Effector CD4-positive, alpha-beta T cell (primary cell): Measurements from ENCODE around the gene PRH2. TPM values are rescaled to one million over a fixed set of nuclear protein-coding genes. Genes with fewer than 3 reads are reported as not detected.

Experiments
- DNase-seq: peaks from one replicate; pipeline ENCODE4 v3.0.0-alpha.2; 2020
- total RNA-seq: gene quantifications from one replicate; lab custom pipeline; 2026; lab: John Stamatoyannopoulos, UW

The PRH2 gene
- not detected for total RNA-seq

GRCh38 chr12:10928746-10929286 lies at the start of gene PRH2:
TSS of gene PRH2 (plus strand) at chr12:10929236. CDS start at chr12:10929274, 38 bp downstream.
- DNase-seq = no peak

DNA sequence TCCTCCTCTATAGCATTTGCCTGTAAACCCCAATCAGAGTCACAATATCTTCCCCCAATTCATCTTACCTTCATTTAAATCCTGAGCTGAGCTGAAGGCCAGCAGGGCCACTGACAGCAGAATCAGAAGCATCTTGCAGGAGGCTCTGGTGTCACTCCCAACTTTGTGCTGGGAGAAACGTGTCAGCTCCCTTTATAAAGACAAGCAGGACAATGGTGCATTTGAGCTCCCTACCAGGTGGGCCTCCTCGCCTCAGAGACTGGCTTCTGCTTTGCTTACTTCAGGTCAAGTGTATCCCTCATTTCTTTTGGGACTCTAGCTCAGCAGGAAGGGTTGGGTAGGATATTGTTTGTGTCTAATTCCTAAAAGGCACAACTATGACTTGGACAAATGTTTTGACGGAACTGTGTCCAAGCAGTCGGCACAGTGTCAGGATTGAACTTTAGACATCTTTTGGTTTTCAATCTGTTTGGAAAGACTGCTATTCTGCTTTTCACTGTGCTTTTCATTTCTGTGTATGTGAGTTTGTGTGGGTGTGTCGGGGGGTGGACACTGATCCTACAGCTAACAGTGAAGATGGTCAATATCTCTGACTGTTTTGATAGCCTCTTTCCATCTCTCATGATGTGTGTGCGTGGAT lies 44.8 kb upstream of the PRH2 start, which contains the start of gene PRH1:
Gene PRH1 (minus strand): TSS at position 170 of the 640 bp plus-strand sequence. CDS start 38 bp downstream, at position 132.
- DNase-seq = no peak

DNA sequence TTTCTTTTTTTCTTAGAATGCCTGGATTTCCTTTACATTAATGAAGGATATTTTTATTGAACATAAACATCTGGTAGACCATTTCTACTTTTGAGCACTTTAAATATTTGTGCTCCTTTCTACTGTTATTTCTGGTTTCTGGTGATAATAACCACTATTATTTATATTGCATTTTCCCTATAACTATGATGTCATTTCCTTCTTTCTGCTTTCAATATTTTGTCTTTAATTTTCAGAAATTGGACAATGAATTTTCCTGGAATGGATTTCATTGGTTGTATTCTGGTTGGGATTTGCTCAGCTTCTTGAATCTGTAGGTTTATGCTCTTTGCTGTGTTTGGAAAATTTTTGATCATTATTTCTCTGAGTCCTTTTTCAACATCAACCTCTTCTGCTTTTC lies 39.8 kb upstream of the PRH2 start:
- no peak for DNase-seq

GRCh38 chr12:10891937-10892336 lies 37.1 kb upstream of the PRH2 start:
- no peak for DNase-seq

GRCh38 chr12:10896854-10897253 lies 32.2 kb upstream of the PRH2 start:
- DNase-seq = no peak

- no peak for DNase-seq
These were observed 28.5 kb upstream of the PRH2 start for GRCh38 chr12:10900530-10900929.

DNA sequence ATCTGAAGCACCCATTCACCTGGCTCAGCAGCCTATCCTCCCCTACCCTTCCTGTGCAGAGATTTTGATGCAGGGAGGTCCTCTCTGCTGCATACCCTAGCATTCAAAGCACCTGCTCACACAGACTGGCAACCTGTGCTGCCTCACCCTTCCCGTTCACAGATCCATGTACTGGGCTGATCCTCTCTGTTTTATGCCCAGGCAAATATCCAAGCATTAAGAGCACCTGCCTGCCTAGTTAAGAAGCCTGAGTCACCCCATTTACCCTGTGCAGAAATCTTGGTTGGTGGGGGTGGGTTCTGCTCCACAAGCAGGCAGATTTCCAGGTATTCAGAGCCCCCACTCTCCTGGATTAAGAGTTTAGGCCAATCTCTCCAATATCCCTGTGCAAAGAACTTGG lies 28.1 kb upstream of the PRH2 start:
- no peak for DNase-seq

GRCh38 chr12:10901427-10901826 lies 27.6 kb upstream of the PRH2 start:
- no peak for DNase-seq

DNA sequence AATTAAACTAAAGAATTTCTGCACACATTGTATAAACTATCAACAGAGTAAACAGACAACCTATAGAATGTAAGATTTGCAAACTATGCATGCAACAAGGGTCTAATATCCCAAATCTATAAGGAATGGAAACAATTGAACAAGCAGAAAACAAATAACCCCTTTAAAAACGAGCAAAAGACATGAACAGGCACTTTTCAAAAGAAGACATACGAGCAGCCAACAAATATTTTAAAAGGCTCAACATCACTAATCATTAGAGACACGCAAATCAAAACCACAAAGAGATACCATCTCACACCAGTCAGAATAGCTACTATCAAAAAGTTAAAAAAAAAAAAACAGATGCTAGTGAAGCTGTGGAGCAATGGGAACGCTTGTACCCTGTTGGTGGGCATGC lies 24.4 kb upstream of the PRH2 start:
- DNase-seq = no peak

DNA sequence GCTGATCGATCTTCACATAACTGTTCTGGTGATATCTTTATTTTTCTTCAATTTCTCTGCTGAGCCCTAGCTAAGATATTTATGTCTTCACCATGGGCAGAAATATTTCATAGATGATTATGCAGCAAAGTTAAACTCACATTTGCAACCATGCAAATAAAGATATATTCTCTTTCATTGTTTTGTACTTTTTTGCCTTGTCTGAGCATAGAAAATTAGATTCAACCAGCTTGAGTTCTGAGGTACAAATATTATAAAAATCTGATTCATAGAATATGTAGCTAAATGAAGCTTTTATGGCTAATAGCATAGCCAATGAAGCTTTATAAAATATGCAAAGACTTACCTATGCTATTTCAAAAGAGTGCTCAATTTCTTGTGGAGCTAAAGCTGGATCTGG lies 19.6 kb upstream of the PRH2 start, which contains the start of gene TAS2R13:
Gene TAS2R13 (minus strand): TSS at position 101 of the 400 bp plus-strand sequence. CDS start 264 bp downstream, outside the sequence.
- DNase-seq = no peak

DNA sequence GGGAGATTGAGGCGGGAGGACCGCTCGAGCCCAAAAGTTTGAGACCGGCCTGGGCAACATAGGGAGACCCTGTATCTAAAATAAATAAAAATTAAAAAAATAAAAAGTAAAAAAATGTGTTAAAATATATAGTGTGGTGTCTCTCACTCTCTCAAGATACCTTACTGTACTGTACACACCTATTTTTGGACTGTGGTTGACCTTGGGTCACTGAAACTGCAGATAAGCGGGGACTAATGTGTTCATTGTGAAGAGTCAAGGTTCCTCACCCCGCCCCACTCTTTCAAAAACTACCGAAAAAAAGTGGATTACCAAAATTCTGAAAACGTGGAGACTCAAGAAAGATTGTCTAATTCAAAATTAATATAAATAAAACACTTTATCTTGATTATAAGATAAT lies 18.7 kb upstream of the PRH2 start:
- no peak for DNase-seq

- no peak for DNase-seq
These were observed 9.2 kb upstream of the PRH2 start for GRCh38 chr12:10919809-10920208.

DNA sequence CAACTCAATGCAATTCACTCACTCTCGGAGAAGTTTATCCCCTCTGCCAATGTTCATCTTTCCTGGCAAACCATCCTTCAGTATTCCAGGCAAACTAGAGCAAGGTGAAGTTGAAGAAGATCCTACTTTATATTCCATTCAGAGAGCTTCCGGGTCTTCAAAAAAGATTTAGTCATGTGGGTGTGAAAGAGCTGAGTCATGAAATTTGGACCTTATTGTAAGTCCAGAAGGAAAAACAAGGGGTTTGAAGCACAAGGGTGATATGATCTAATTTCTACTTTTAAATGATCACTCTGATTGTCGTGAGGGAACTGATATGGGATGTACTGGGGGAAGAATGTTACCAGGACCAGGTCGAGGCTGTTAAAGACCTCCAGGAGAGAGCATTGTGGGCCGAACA lies 2.8 kb upstream of the PRH2 start:
- DNase-seq = no peak

- no peak for DNase-seq
These were observed 7.5 kb downstream of the PRH2 start for GRCh38 chr12:10936506-10936905.

GRCh38 chr12:10939163-10939562 lies 10.1 kb downstream of the PRH2 start, which contains the start of gene TAS2R14:
TSS of gene TAS2R14 (minus strand) at chr12:10939263. CDS start at chr12:10939207, 56 bp downstream.
- no peak for DNase-seq

DNA sequence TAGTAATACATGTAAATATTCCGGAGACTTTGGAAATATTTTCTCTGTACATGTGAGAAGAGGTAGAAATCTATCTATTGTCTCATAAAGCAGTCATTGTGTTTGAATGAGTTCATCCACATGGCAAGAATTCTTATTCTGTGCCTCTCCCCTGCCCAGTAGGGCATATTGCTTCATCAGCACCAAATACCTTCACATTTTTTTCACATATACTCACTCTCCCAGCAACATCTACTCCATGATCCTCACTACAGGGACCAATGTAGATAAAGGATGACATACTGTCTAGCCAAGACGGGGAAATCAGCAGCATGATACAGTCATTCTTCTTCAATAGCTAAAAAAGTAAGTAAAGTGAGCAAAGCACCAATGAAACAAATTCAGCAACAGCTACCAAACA lies 11.4 kb downstream of the PRH2 start:
- DNase-seq = no peak

GRCh38 chr12:10941369-10941768 lies 12.3 kb downstream of the PRH2 start:
- DNase-seq = no peak

DNA sequence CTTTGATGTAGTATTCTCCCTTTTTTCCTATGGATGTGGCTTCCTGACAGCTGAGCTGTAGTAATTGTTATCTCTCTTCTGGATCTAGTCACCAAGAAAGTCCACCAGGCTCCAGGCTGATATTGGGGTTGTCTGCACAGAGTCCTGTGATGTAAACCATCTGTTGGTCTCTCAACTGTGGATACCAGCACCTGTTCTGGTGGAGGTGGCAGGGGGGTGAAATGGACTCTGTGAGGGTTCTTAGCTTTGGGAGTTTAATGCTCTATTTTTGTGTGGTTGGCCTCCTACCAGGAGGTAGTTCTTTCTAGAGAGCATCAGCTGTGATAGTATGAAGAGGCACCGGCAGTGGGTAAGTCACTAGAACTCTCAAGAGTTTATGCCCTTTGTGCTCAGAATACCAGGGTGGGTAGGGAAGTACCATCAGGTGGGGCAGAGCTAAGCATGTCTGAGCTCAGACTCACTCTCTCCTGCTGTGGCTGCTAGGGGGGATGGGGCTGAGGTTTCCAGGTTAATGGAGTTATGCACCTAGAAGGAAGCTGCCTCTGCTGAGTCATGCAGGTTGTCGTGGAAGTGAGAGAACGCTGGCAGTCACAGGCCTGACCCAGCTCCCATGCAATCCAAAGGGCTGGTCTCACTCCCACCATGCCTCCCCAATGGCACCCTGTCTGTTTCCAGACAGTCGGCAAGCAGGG lies 13.0 kb downstream of the PRH2 start:
- DNase-seq = no peak

- DNase-seq = no peak
These were observed 14.1 kb downstream of the PRH2 start for GRCh38 chr12:10943167-10943566.

- no peak for DNase-seq
These were observed 23.6 kb downstream of the PRH2 start for GRCh38 chr12:10952645-10953044.

- no peak for DNase-seq
These were observed 27.0 kb downstream of the PRH2 start for GRCh38 chr12:10956085-10956484.

- no peak for DNase-seq
These were observed 28.7 kb downstream of the PRH2 start for GRCh38 chr12:10957741-10958140.

DNA sequence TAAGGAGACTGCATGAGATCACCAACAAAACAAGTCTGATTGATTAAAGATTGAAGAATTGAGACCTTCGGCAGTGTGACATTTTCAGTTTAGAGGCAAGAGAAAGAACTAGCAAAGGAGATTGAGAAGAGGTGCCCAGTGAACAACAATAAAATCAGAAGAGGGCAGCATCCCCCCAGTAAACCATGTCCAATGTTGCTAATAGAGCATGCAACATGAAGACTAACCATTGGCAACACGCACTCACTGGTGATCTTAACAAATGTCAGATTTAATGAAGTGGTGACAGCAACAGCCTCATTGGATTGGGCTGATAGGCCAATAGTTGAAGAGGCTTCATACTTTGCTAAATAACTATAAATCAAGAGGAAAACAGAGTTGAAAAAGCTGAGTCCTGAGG lies 30.8 kb downstream of the PRH2 start:
- DNase-seq = no peak

GRCh38 chr12:10960211-10960610 lies 31.2 kb downstream of the PRH2 start:
- DNase-seq = no peak
